Liver (tissue), 9 donors: ENCODE data around the gene PPP1R16B. TPM values are rescaled to one million over a fixed set of nuclear protein-coding genes. Genes with fewer than 3 reads are reported as not detected.

ENCODE experiments used
- DNase-seq: peaks from one replicate; pipeline ENCODE4 v3.0.0-alpha.2; 2017; ENCODE audit warnings: low spot score
- H3K27ac ChIP-seq, 2 donors: one replicate each; pipeline ENCODE4 v1.7.0; 2013; ENCODE audit warnings: inconsistent platforms in 2 of 2, low read length in 2 of 2, control low read depth in 1 of 2, low read depth in 1 of 2, mild to moderate bottlenecking in 1 of 2
- H3K27me3 ChIP-seq, 4 donors: one replicate each; pipeline versions ENCODE4 v1.6.1 to v1.7.0; 2013; ENCODE audit warnings: low read length in 3 of 4, inconsistent platforms in 1 of 4, mild to moderate bottlenecking in 1 of 4, moderate library complexity in 1 of 4; ENCODE audit not compliant: control insufficient read depth in 4 of 4, insufficient read depth in 4 of 4
- H3K36me3 ChIP-seq, 4 donors: one replicate each; pipeline versions ENCODE4 v1.6.1 to v1.7.0; 2013; ENCODE audit warnings: low read length in 3 of 4, mild to moderate bottlenecking in 3 of 4, low read depth in 1 of 4, moderate library complexity in 1 of 4; ENCODE audit not compliant: control insufficient read depth in 4 of 4, insufficient read depth in 3 of 4
- H3K4me1 ChIP-seq, 4 donors: one replicate each; pipeline versions ENCODE4 v1.6.1 to v1.7.0; 2013; ENCODE audit warnings: low read length in 3 of 4, mild to moderate bottlenecking in 3 of 4, moderate library complexity in 1 of 4; ENCODE audit not compliant: control insufficient read depth in 4 of 4, insufficient read depth in 4 of 4
- H3K4me3 ChIP-seq, 3 donors: one replicate each; pipeline versions ENCODE4 v1.6.1 to v1.7.0; 2013; ENCODE audit warnings: low read length in 3 of 3, control low read depth in 1 of 3, low read depth in 1 of 3, mild to moderate bottlenecking in 1 of 3
- H3K9ac ChIP-seq, 2 donors: one replicate each; pipeline ENCODE4 v1.7.0; 2013; ENCODE audit warnings: low read length in 2 of 2, mild to moderate bottlenecking in 2 of 2, moderate library complexity in 2 of 2, control low read depth in 1 of 2, low read depth in 1 of 2
- H3K9me3 ChIP-seq, 4 donors: one replicate each; pipeline versions ENCODE4 v1.6.1 to v1.7.0; 2013; ENCODE audit warnings: low read length in 3 of 4; ENCODE audit not compliant: control insufficient read depth in 4 of 4
- CTCF ChIP-seq: fragments of 150-350 bp; IDR thresholded peaks from 2 replicates; pipeline ENCODE4 v1.5.1; 2017; ENCODE audit warnings: improper control_type of control experiment, low read depth, low read length; ENCODE audit not compliant: missing input control
- EGR1 ChIP-seq, 2 donors: IDR thresholded peaks; 2 replicates each; pipeline ENCODE4 v1.6.1; 2016 to 2018; ENCODE audit warnings: antibody characterized with exemption in 2 of 2, low read depth in 2 of 2
- FOXA1 ChIP-seq: IDR thresholded peaks from 2 replicates; pipeline ENCODE4 v1.6.1; 2016; ENCODE audit warnings: antibody characterized with exemption
- FOXA2 ChIP-seq: IDR thresholded peaks from 2 replicates; pipeline ENCODE4 v1.6.1; 2016; ENCODE audit warnings: antibody characterized with exemption
- GABPA ChIP-seq, 2 donors: IDR thresholded peaks in 1 of 2; conservative IDR thresholded peaks in 1 of 2; 2 replicates each; pipeline ENCODE4 v1.6.1; 2016; ENCODE audit warnings: antibody characterized with exemption in 2 of 2, mild to moderate bottlenecking in 1 of 2, moderate library complexity in 1 of 2
- HNF4A ChIP-seq, 2 donors: conservative IDR thresholded peaks; 2 replicates each; pipeline ENCODE4 v1.6.1; 2016; ENCODE audit warnings: antibody characterized with exemption in 2 of 2, mild to moderate bottlenecking in 2 of 2
- HNF4G ChIP-seq: IDR thresholded peaks from 2 replicates; pipeline ENCODE4 v1.6.1; 2016; ENCODE audit warnings: antibody characterized with exemption
- JUND ChIP-seq, 2 donors: IDR thresholded peaks; 2 replicates each; pipeline ENCODE4 v1.6.1; 2016; ENCODE audit warnings: antibody characterized with exemption in 2 of 2
- MAX ChIP-seq: IDR thresholded peaks from 2 replicates; pipeline ENCODE4 v1.6.1; 2016; ENCODE audit warnings: antibody characterized with exemption
- NR2F2 ChIP-seq: IDR thresholded peaks from 2 replicates; pipeline ENCODE4 v1.6.1; 2016; ENCODE audit warnings: antibody characterized with exemption
- RAD21 ChIP-seq, 2 donors: IDR thresholded peaks; 2 replicates each; pipeline ENCODE4 v1.6.1; 2016; ENCODE audit warnings: antibody characterized with exemption in 2 of 2, mild to moderate bottlenecking in 2 of 2
- REST ChIP-seq: IDR thresholded peaks from 2 replicates; pipeline ENCODE4 v1.6.1; 2016; ENCODE audit warnings: antibody characterized with exemption, mild to moderate bottlenecking
- RXRA ChIP-seq, 2 donors: IDR thresholded peaks; 2 replicates each; pipeline ENCODE4 v1.6.1; 2017 to 2018; ENCODE audit warnings: antibody characterized with exemption in 2 of 2, mild to moderate bottlenecking in 1 of 2
- SP1 ChIP-seq: IDR thresholded peaks from 2 replicates; pipeline ENCODE4 v1.6.1; 2018; ENCODE audit warnings: antibody characterized with exemption, mild to moderate bottlenecking
- TAF1 ChIP-seq: conservative IDR thresholded peaks from 2 replicates; pipeline ENCODE4 v1.6.1; 2016; ENCODE audit warnings: antibody characterized with exemption, mild to moderate bottlenecking
- YY1 ChIP-seq: IDR thresholded peaks from 2 replicates; pipeline ENCODE4 v1.6.1; 2016; ENCODE audit warnings: antibody characterized with exemption, mild to moderate bottlenecking
- ZBTB33 ChIP-seq: IDR thresholded peaks from 2 replicates; pipeline ENCODE4 v1.6.1; 2016; ENCODE audit warnings: antibody characterized with exemption
- WGBS: extraction: QIAGEN DNeasy Blood & Tissue Kit; methylation state at CpG from one replicate; pipeline ENCODE4 v1.1.7; 2013; 5-methylcytosine and 5-hydroxymethylcytosine counted together
- polyA plus RNA-seq, 2 donors: library from polyadenylated mRNA; stranded (reverse) in 1 of 2; unstranded in 1 of 2; fragments of 200-250 nt in 1 of 2; fragments of >200 nt in 1 of 2; fragmentation: Nextera tagmentation in 1 of 2; extraction: Ambion mirVana in 1 of 2; gene quantifications; one replicate each; pipeline versions ENCODE4 v1.2.1 to v1.2.3, GENCODE V29; 2013 to 2015
- total RNA-seq, 2 donors: library from RNA; depleted of rRNA; stranded (reverse); fragments of >200 nt; gene quantifications; one replicate each; pipeline ENCODE4 v1.2.3, GENCODE V29; 2014
- TF ChIP-seq, protein P1 (sequence below): IDR thresholded peaks from 2 replicates; pipeline ENCODE4 v1.6.1; 2016; ENCODE audit warnings: antibody characterized with exemption
- donor health status: healthy.
- donor health status: healthy.
- donor health status: healthy.
- donor health status: healthy.
- donor health status: healthy.

PPP1R16B gene
- total RNA-seq, result 1 to 10 TPM in 1 of 2 donors, under 1 TPM in 1; 0.84 to 5.7 TPM
- 1 to 10 TPM in 1 of 2 donors, under 1 TPM in 1; 0.97 to 1.4 TPM for polyA plus RNA-seq

DNA sequence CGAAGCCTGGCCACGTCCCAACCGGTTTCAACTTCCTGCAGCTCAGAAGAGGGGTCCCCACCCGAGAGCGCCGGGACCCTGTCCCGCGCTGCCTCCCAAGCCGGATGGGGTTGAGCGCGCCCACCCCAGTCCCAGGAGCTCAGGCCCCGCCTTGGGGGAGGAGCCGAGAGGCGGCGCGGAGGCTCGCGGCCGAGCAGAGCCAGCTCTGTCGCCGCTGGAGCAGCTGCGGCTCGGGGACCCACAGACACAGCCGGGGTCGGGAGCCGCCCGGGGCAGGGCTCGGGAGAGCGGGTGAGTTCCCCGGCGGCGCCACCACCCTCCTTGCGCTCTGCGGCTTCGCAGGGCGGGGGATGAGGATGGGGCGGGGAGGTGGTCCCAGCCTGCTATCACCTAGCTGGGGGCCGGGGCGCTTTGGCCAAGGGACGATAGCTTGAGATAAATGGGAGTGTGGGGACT is at the start of gene PPP1R16B:
Gene PPP1R16B (plus strand): TSS at position 196 of the 456 bp plus-strand sequence. CDS start 30,229 bp downstream, outside the sequence.
- 8% methylated on average over 40 of the region's 40 CpGs for WGBS
- DNase-seq, result peak; percentile 45
- Histone ChIP-seq H3K36me3 (no peaks in the 10 kb centered on the region), H3K27ac (peak within 1 kb of the TSS; percentile 60 to 76), H3K27me3 (peaks cover 0 to 7% (median 1%) of the 10 kb centered on the region in 4 donors), H3K9me3 (no peaks in the 10 kb centered on the region), H3K9ac (peak within 1 kb of the TSS in 1 of 2 donors; percentile 44), H3K4me3 (peak within 1 kb of the TSS in 2 of 3 donors; percentile 53 to 54), H3K4me1 (peaks cover 5 to 15% (median 12%) of the 10 kb centered on the region in 4 donors)
- TF ChIP-seq RAD21 (IDR thresholded peaks at IDR 0.05) (no peak), HNF4G (no peak), EGR1 (IDR thresholded peaks at IDR 0.05; ENCODE audit: low read depth in 2 of 2) (no peak), REST (no peak), HNF4A (conservative IDR thresholded peaks at IDR 0.05) (no peak), RXRA (IDR thresholded peaks at IDR 0.05) (no peak), NR2F2 (no peak), FOXA1 (no peak), GABPA (IDR thresholded peaks at IDR 0.05 in 1 of 2, conservative IDR thresholded peaks at IDR 0.05 in 1 of 2) (no peak), TAF1 (no peak), JUND (IDR thresholded peaks at IDR 0.05) (no peak), CTCF (no peak), ZBTB33 (no peak), MAX (no peak), SP1 (no peak), FOXA2 (no peak), YY1 (no peak)
- TF ChIP-seq, protein P1, sequence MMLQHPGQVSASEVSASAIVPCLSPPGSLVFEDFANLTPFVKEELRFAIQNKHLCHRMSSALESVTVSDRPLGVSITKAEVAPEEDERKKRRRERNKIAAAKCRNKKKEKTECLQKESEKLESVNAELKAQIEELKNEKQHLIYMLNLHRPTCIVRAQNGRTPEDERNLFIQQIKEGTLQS, result no peak
